OCI-LY1 (cell line): ENCODE measurements around the gene POLR3H.
A peak's percentile ranks its signal among the peaks of the same experiment; 100 is the strongest.

Experiments used
- CTCF ChIP-seq: fragments of 200-600 bp; sonication (generic), shearing (Covaris generic); IDR thresholded peaks from 2 replicates; pipeline ENCODE4 v1.5.1; 2017; ENCODE audit warnings: mild to moderate bottlenecking, antibody characterized with exemption, low read length, moderate library complexity, mixed read lengths
- EZH2 ChIP-seq: fragments of 200-600 bp; sonication (generic), shearing (Covaris generic); IDR thresholded peaks from 2 replicates; pipeline ENCODE4 v1.8.0; 2017; ENCODE audit warnings: borderline replicate concordance, mixed run types, mild to moderate bottlenecking, antibody characterized with exemption, low read length, moderate library complexity, mixed read lengths

- peak; percentile 86 for TF ChIP-seq CTCF
- TF ChIP-seq EZH2, result no peak
Observed at GRCh38 chr22:41532908-41533825, 11.1 kb downstream of the POLR3H start.
